HG02943 (cell line): Measurements from ENCODE around the gene ARFGEF2.
"Not testable (repeated sequence)": the region's sequence is repeated elsewhere in the genome, so short reads cannot be mapped to it uniquely, and the experiment has no call there.

Source experiments
- ATAC-seq: cut with Tn5 transposase; IDR thresholded peaks from one replicate; pipeline ENCODE4 v1.9.1; 2021; ENCODE audit warnings: mild to moderate bottlenecking, low read depth, moderate library complexity; ENCODE audit not compliant: unreplicated experiment

ARFGEF2 gene

DNA sequence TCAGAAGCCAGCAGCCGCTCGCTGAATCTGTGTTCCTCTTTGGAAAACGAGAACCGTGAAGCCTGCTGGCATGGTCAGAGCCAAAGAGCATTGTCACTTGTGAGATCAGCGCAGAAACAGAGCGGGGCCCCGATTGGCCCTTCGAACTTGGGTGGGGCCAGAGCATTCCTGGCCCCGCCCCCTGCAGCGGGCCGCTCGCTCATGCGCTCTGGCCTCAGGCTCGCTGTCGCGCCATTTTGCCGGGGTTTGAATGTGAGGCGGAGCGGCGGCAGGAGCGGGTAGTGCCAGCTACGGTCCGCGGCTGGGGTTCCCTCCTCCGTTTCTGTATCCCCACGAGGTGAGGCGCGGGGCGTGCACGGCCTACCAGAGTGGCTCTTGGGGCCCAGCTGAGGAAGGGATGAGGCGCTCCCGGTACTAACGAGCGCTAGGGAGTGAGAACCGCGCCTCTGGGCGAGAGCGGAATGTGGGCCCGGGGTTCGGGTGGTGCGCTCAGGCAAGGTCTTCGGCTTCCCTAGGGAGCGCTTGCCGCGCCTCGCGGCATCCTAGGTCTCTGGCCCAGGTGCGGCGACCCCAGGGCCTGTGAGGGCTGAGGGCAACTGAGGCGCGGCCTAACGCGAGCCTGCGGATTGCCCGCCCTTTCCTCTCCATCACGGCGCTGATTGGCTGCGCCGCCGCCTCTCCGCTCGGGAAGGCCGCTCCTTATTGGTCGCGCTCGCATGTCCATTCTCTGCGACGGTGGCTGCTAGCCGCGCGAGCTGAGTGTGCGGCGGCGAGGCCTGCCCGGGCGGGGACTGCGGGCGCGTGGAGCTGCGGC, 124.8 kb downstream of the ARFGEF2 start, which contains the start of gene CSE1L:
TSS of gene CSE1L (plus strand) at position 226 of the 814 bp plus-strand sequence. CDS start 12,152 bp downstream, outside the sequence.
- peak; percentile 78 for ATAC-seq

DNA sequence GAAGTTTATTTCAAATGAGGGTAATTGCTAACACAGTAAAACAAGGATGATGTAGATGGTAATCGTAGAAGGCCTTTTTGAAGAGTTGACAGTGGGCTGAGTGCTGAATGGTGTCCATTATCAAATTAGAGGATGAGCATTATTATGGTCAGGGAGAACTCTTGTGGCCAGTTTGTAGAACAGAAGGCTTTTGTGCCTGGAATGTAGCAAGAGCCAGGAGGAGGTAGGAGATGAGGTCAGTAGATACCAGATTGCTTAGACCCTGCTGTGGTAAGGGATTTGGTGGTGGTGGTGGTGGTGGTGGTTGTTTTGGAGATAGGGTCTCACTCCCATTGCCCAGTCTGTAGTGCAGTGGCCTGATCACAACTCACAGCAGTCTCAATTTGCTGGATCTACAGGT, 130.8 kb downstream of the ARFGEF2 start:
- no peak for ATAC-seq

DNA sequence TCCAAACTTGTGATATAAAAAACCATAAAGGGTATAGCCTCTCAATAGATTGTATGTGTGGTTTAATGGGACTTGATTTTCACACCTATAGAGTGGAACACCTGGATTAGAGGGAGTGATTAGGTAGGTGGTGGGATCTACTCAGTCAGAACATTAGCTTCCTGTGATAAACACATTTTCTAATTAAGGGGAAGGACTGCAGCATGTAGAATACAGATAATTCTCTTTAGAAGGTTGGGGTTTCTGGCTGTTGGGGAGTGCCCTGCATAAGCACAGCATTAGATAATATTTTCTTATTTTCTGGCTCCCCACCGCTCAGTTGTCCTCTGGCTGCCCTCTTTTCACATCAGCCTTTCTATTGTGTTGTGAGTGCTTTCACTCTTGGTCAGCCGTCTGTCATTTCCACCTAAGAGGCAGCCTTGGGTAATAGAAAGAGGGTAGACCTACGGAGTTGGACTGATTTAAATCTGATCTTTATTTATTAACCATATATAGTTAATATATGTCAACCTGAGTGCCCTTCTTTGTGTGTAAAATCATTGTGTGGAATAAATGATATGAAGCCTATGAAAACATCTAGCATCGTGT, 132.6 kb downstream of the ARFGEF2 start:
- ATAC-seq, result peak; percentile 67

DNA sequence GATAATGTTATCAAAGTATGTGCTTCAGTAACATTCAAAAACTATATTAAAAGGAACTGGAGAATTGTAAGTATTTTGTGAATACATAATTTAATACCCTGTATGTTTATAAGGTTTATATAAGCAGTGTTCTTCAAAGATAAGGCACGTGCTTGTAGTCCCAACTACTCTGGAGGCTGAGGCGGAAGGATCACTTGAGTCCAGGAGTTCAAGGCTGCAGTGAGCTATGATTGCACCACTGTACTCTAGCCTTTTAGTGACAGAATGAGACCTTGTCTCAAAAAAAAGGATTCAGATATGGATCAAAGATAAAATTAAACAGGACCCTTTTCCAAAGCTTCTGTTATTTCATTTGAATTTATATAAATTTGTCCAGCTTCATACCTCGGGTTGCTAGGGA, 141.8 kb downstream of the ARFGEF2 start:
- no peak for ATAC-seq

DNA sequence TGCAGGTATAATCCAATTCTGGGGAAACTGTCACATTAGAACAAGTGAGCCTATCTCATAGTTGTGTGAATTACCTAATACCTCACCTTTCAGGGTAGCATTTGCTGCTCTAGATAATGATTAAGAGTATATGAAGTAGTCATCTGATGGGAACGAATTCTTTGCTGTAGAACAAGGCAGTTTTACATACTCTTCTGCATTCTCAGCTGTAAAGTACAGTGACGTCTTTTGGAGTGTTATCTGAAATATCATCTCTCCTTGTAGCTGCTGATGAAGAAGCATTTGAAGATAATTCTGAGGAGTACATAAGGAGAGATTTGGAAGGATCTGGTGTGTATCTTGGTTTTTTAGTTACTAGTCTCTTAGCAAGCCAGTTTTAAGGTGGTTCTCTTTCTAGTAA, 153.0 kb downstream of the ARFGEF2 start:
- ATAC-seq, result no peak

GRCh38 chr20:49078310-49078709, 156.8 kb downstream of the ARFGEF2 start:
- ATAC-seq, result no peak

DNA sequence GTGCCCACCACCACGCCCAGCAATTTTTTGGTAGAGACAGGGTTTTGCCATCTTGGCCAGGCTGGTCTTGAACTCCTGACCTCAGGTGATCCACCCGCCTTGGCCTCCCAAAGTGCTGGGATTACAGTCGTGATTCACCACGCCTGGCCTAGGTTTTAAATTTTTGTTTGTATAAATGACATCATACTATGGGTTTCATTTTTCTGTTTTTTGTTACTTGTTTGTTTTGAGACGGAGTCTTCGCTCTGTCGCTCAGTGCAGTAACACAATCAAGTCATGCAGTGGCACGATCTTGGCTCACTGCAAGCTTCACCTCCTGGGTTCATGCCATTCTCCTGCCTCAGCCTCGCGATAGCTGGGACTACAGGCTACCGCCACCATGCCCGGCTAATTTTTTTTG, 160.8 kb downstream of the ARFGEF2 start:
- ATAC-seq, result not testable (repeated sequence)
